OCI-LY3 (cell line): ENCODE data around the gene COQ2.
"Not testable (repeated sequence)": the region's sequence is repeated elsewhere in the genome, so short reads cannot be mapped to it uniquely, and the experiment has no call there.

Experiments
- CTCF ChIP-seq: fragments of 200-600, 300-600 bp; sonication (generic); IDR thresholded peaks from 2 replicates; pipeline ENCODE4 v1.5.1; 2014; ENCODE audit warnings: antibody characterized with exemption, low read length, low read depth
- EZH2phosphoT487 ChIP-seq: fragments of 200-600 bp; shearing (Covaris generic); IDR thresholded peaks from 2 replicates; pipeline ENCODE4 v1.6.1; 2018; ENCODE audit warnings: antibody characterized with exemption, mixed run types, low read depth

GRCh38 chr4:83235645-83236133 lies 48.9 kb downstream of the COQ2 start:
- not testable (repeated sequence) for TF ChIP-seq CTCF, EZH2phosphoT487
